HEK293 (cell line): Measurements from ENCODE around the gene STK16.

ENCODE experiments used
- CTCF ChIA-PET: fragments of 350-600 bp; formaldehyde crosslinking; extraction: SDS; loops from one replicate; lab custom pipeline; 2021; ENCODE audit warnings: antibody characterized with exemption; lab: Yijun Ruan, JAX
- POLR2A ChIA-PET: fragments of 300-600 bp; formaldehyde crosslinking; extraction: SDS; loops from one replicate; lab custom pipeline; 2020; ENCODE audit warnings: antibody characterized with exemption, inconsistent platforms; lab: Yijun Ruan, JAX
- H3K27ac ChIP-seq: fragments of 200-500 bp; sonication (Bioruptor generic); 2 replicates; pipeline ENCODE4 v1.5.1; 2014; ENCODE audit warnings: low read depth, low read length, control low read depth, inconsistent platforms; ENCODE audit errors: extremely low read depth
- H3K36me3 ChIP-seq, 2 experiments: fragments of 200-500 bp in 1 of 2; sonication (Bioruptor generic) in 1 of 2; 1 replicate in 1 of 2; 2 replicates in 1 of 2; pipeline ENCODE4 v1.5.1; 2014 to 2017; ENCODE audit warnings: inconsistent platforms in 2 of 2, low read length in 2 of 2; ENCODE audit not compliant: control insufficient read depth in 2 of 2, insufficient read depth in 1 of 2
- H3K4me1 ChIP-seq: fragments of 200-500 bp; sonication (Bioruptor generic); 2 replicates; pipeline ENCODE4 v1.5.1; 2014; ENCODE audit warnings: mild to moderate bottlenecking, low read length, inconsistent platforms; ENCODE audit not compliant: control insufficient read depth, insufficient read depth
- H3K4me3 ChIP-seq: 2 replicates; pipeline ENCODE4 v1.5.1; 2011; ENCODE audit warnings: low read depth, mild to moderate bottlenecking, control low read depth, low read length, moderate library complexity
- H3K9me3 ChIP-seq: fragments of 200-500 bp; sonication (Bioruptor generic); 2 replicates; pipeline ENCODE4 v1.5.1; 2014; ENCODE audit warnings: low read depth, low read length, inconsistent platforms; ENCODE audit not compliant: control insufficient read depth, insufficient read depth
- OSR2 ChIP-seq: fragments of 450-650 bp; formaldehyde crosslinking; IDR thresholded peaks from 2 replicates; pipeline ENCODE4 v1.5.1; 2016; ENCODE audit warnings: missing biosample characterization, missing genetic modification characterization
- SETDB1 ChIP-seq: IDR thresholded peaks from one replicate; pipeline ENCODE4 v1.6.1; 2017; ENCODE audit warnings: mild to moderate bottlenecking, low read length, moderate library complexity, mixed read lengths; ENCODE audit not compliant: insufficient read length
- ZFP3 ChIP-seq: fragments of 450-650 bp; formaldehyde crosslinking; IDR thresholded peaks from 2 replicates; pipeline ENCODE4 v1.5.1; 2016; ENCODE audit warnings: low read depth, missing biosample characterization, missing genetic modification characterization
- ZFP37 ChIP-seq: fragments of 450-650 bp; formaldehyde crosslinking; IDR thresholded peaks from 2 replicates; pipeline ENCODE4 v1.5.1; 2016; ENCODE audit warnings: missing biosample characterization, missing genetic modification characterization
- ZNF221 ChIP-seq: fragments of 450-650 bp; formaldehyde crosslinking; IDR thresholded peaks from 2 replicates; pipeline ENCODE4 v1.5.1; 2017; ENCODE audit warnings: missing biosample characterization, missing genetic modification characterization, borderline replicate concordance
- ZNF302 ChIP-seq: fragments of 450-650 bp; formaldehyde crosslinking; IDR thresholded peaks from 2 replicates; pipeline ENCODE4 v1.5.1; 2016; ENCODE audit warnings: missing biosample characterization, missing genetic modification characterization, low read depth
- ZNF37A ChIP-seq: fragments of 450-650 bp; IDR thresholded peaks from 2 replicates; pipeline ENCODE4 v1.5.1; 2018; ENCODE audit warnings: missing biosample characterization, missing genetic modification characterization
- ZNF426 ChIP-seq: fragments of 450-650 bp; formaldehyde crosslinking; IDR thresholded peaks from 2 replicates; pipeline ENCODE4 v1.5.1; 2017; ENCODE audit warnings: missing biosample characterization, missing genetic modification characterization, mild to moderate bottlenecking, inconsistent platforms, moderate library complexity
- ZNF48 ChIP-seq: fragments of 450-650 bp; formaldehyde crosslinking; IDR thresholded peaks from 2 replicates; pipeline ENCODE4 v1.5.1; 2016; ENCODE audit warnings: missing biosample characterization, missing genetic modification characterization
- ZNF621 ChIP-seq: fragments of 450-650 bp; formaldehyde crosslinking; IDR thresholded peaks from 2 replicates; pipeline ENCODE4 v1.5.1; 2017; ENCODE audit warnings: missing biosample characterization, missing genetic modification characterization
- ZSCAN30 ChIP-seq: fragments of 450-650 bp; IDR thresholded peaks from 2 replicates; pipeline ENCODE4 v1.5.1; 2018; ENCODE audit warnings: missing biosample characterization, mild to moderate bottlenecking, missing genetic modification characterization, moderate library complexity
- TF ChIP-seq, protein P1 (sequence below): fragments of 450-650 bp; formaldehyde crosslinking; IDR thresholded peaks from 2 replicates; pipeline ENCODE4 v1.5.1; 2016; ENCODE audit warnings: missing biosample characterization, missing genetic modification characterization
- TF ChIP-seq, protein P2 (sequence below): fragments of 450-650 bp; formaldehyde crosslinking; optimal IDR thresholded peaks from 2 replicates; pipeline ENCODE3; 2016; ENCODE audit warnings: missing biosample characterization, mild to moderate bottlenecking, missing genetic modification characterization
- TF ChIP-seq, protein P3 (sequence below): fragments of 450-650 bp; formaldehyde crosslinking; IDR thresholded peaks from 2 replicates; pipeline ENCODE4 v1.5.1; 2016; ENCODE audit warnings: missing biosample characterization, missing genetic modification characterization
- TF ChIP-seq, protein P4 (sequence below): fragments of 450-650 bp; formaldehyde crosslinking; IDR thresholded peaks from 2 replicates; pipeline ENCODE4 v1.5.0; 2017; ENCODE audit warnings: missing biosample characterization, missing genetic modification characterization, borderline replicate concordance

STK16 gene

DNA sequence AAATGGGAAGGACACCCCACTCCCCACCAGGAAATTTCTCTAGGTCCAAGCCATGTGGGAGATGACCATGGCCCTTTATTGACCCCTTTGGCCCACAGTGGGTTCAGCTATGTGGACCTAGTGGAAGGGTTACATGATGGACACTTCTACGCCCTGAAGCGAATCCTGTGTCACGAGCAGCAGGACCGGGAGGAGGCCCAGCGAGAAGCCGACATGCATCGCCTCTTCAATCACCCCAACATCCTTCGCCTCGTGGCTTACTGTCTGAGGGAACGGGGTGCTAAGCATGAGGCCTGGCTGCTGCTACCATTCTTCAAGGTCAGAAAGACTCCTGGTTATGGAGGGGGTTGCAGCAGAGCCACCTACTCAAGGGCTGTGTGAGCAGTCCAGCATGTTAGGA, 1.3 kb downstream of the STK16 start:
- no peak for TF ChIP-seq ZNF37A (tag by site-specific recombination)
- no peak for TF ChIP-seq ZSCAN30 (tag by site-specific recombination)
- TF ChIP-seq, protein P1, sequence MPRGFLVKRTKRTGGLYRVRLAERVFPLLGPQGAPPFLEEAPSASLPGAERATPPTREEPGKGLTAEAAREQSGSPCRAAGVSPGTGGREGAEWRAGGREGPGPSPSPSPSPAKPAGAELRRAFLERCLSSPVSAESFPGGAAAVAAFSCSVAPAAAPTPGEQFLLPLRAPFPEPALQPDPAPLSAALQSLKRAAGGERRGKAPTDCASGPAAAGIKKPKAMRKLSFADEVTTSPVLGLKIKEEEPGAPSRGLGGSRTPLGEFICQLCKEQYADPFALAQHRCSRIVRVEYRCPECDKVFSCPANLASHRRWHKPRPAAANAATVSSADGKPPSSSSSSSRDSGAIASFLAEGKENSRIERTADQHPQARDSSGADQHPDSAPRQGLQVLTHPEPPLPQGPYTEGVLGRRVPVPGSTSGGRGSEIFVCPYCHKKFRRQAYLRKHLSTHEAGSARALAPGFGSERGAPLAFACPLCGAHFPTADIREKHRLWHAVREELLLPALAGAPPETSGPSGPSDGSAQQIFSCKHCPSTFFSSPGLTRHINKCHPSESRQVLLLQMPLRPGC (tag by site-specific recombination), result no peak
- TF ChIP-seq OSR2 (tag by site-specific recombination), result no peak
- TF ChIP-seq ZFP37, result no peak
- TF ChIP-seq SETDB1, result no peak
- no peak for TF ChIP-seq ZFP3 (tag by site-specific recombination)
- TF ChIP-seq ZNF426, result no peak
- TF ChIP-seq ZNF621 (tag by site-specific recombination), result no peak
- TF ChIP-seq, all 188 proteins: peak for 0
- CTCF ChIA-PET, result interaction anchor here (1.1 to 3.2 kb wide), 2 partner anchors 31 to 48 kb away, joined by 3 to 35 read pairs; no protein-coding TSS in a partner anchor
- no peak overlapping the region for H3K4me3 ChIP-seq
- H3K27ac ChIP-seq, result no peak overlapping the region
- H3K9me3 ChIP-seq, result no peaks in the 10 kb centered on the region
- peaks cover 10% of the 10 kb centered on the region for H3K4me1 ChIP-seq
- H3K36me3 ChIP-seq, result peaks cover 0 to 34% of the 10 kb centered on the region in 2 experiments; a peak in 1 of 3 replicates
- POLR2A ChIA-PET, result interaction anchor here (1.5 to 2.3 kb wide), 3 partner anchors 17 to 40 kb away, joined by 3 to 16 read pairs (median 11); partner anchors contain the start of genes ANKZF1, ATG9A and ZFAND2B

DNA sequence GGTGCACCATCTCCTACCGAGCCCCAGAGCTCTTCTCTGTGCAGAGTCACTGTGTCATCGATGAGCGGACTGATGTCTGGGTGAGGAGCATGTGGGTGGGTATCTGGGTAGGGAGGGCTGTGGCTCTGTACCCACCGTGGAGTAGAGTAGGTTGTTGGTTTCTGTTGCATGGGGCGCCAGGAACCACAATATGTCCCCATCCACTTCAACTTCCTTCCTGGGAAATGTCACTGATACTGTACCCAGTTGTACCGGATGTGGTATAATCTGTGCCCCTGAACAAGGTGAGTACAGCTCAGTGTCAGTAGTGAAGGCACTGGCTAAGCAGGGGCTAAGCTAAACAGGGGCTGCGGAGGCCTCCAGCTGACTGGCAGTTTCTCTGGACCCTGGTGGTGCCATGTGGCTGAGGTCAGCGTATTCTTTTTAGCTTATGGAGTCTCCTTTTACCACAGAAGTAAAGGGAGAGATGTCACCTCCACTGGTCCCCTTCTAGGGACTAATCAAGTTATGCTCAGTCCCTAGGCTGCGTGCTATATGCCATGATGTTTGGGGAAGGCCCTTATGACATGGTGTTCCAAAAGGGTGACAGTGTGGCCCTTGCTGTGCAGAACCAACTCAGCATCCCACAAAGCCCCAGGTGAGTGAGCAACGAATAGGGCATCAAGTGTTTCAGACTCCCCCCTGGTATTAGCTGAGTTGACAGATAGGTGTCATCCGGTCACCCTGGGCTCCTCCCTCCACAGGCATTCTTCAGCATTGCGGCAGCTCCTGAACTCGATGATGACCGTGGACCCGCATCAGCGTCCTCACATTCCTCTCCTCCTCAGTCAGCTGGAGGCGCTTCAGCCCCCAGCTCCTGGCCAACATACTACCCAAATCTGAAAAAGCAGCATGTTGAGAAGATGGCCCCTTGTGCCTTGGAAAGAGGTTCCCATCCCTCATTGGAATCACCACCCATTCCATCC, 2.7 kb downstream of the STK16 start:
- peaks cover 0 to 34% of the 10 kb centered on the region in 2 experiments; a peak in 1 of 3 replicates for H3K36me3 ChIP-seq
- ChIA-PET POLR2A (interaction anchor here (0.6 to 3.3 kb wide), 8 partner anchors 8 to 262 kb away, joined by 3 to 17 read pairs (median 6); partner anchors contain the start of genes CNPPD1 and DNAJB2), CTCF (interaction anchor here (0.7 to 6.2 kb wide), 4 partner anchors 28 to 155 kb away, joined by 3 to 83 read pairs (median 22); partner anchors contain the start of gene DNAJB2)
- H3K27ac ChIP-seq, result no peak overlapping the region
- no peaks in the 10 kb centered on the region for H3K9me3 ChIP-seq
- TF ChIP-seq, protein P2, sequence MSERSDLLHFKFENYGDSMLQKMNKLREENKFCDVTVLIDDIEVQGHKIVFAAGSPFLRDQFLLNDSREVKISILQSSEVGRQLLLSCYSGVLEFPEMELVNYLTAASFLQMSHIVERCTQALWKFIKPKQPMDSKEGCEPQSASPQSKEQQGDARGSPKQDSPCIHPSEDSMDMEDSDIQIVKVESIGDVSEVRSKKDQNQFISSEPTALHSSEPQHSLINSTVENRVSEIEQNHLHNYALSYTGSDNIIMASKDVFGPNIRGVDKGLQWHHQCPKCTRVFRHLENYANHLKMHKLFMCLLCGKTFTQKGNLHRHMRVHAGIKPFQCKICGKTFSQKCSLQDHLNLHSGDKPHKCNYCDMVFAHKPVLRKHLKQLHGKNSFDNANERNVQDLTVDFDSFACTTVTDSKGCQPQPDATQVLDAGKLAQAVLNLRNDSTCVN (tag by site-specific recombination), result no peak
- H3K4me3 ChIP-seq, result no peak overlapping the region
- H3K4me1 ChIP-seq, result peaks cover 10% of the 10 kb centered on the region

DNA sequence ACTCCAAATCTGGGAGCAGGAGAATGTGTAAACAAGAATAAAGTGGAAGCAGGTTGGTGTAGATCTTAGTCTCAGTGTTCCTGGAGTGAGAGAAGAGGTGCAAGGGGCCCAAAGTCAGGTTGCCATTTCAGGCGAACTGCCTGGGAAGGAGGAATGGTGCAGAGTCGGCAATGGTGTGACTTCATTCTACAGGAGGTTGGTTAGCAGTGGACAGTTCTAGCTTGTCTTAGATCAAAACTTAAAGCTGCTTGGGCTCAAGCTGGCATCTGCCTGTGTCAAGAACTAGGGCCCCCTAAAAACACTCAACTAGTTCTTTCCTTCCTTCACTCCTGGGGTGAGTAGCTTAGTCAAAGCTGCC, 3.5 kb downstream of the STK16 start:
- TF ChIP-seq, protein P3, sequence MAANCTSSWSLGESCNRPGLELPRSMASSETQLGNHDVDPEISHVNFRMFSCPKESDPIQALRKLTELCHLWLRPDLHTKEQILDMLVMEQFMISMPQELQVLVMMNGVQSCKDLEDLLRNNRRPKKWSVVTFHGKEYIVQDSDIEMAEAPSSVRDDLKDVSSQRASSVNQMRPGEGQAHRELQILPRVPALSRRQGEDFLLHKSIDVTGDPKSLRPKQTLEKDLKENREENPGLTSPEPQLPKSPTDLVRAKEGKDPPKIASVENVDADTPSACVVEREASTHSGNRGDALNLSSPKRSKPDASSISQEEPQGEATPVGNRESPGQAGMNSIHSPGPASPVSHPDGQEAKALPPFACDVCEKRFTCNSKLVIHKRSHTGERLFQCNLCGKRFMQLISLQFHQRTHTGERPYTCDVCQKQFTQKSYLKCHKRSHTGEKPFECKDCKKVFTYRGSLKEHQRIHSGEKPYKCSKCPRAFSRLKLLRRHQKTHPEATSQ, result no peak
- TF ChIP-seq, protein P4, sequence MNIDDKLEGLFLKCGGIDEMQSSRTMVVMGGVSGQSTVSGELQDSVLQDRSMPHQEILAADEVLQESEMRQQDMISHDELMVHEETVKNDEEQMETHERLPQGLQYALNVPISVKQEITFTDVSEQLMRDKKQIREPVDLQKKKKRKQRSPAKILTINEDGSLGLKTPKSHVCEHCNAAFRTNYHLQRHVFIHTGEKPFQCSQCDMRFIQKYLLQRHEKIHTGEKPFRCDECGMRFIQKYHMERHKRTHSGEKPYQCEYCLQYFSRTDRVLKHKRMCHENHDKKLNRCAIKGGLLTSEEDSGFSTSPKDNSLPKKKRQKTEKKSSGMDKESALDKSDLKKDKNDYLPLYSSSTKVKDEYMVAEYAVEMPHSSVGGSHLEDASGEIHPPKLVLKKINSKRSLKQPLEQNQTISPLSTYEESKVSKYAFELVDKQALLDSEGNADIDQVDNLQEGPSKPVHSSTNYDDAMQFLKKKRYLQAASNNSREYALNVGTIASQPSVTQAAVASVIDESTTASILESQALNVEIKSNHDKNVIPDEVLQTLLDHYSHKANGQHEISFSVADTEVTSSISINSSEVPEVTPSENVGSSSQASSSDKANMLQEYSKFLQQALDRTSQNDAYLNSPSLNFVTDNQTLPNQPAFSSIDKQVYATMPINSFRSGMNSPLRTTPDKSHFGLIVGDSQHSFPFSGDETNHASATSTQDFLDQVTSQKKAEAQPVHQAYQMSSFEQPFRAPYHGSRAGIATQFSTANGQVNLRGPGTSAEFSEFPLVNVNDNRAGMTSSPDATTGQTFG (tag by site-specific recombination), result no peak
- TF ChIP-seq ZNF221 (tag by site-specific recombination) (no peak), ZNF302 (no peak), ZNF48 (tag by site-specific recombination) (no peak)
- POLR2A ChIA-PET, result interaction anchor here (0.9 to 3.3 kb wide), 9 partner anchors 9 to 72 kb away, joined by 3 to 17 read pairs (median 4); partner anchors contain the start of genes ANKZF1, ATG9A, CNPPD1 and DNAJB2
- CTCF ChIA-PET, result interaction anchor here (0.6 to 6.2 kb wide), 4 partner anchors 27 to 181 kb away, joined by 3 to 83 read pairs (median 22); partner anchors contain the start of gene DNAJB2
- H3K27ac ChIP-seq, result no peak overlapping the region; the same call in 1 of the 2 replicates
- H3K9me3 ChIP-seq, result no peaks in the 10 kb centered on the region
- H3K4me1 ChIP-seq, result peaks cover 10% of the 10 kb centered on the region
- H3K36me3 ChIP-seq, result peaks cover 0 to 34% of the 10 kb centered on the region in 2 experiments; a peak in 1 of 3 replicates
- H3K4me3 ChIP-seq, result no peak overlapping the region
